DOHH2 (cell line): ENCODE results near the gene MRPL12.

Experiments
- H3F3A ChIP-seq: fragments of 200-600 bp; sonication (generic), shearing (Covaris generic); 2 replicates; pipeline ENCODE4 v1.6.0; 2016; ENCODE audit warnings: antibody characterized with exemption, mild to moderate bottlenecking; ENCODE audit not compliant: control insufficient read depth, insufficient read depth
- H3K27ac ChIP-seq: fragments of 200-600 bp; sonication (generic); 2 replicates; pipeline ENCODE4 v1.5.1; 2014; ENCODE audit warnings: low read depth, mild to moderate bottlenecking, low read length, moderate library complexity
- H3K27me3 ChIP-seq: fragments of 200-600 bp; sonication (generic); 2 replicates; pipeline ENCODE4 v1.6.1; 2014; ENCODE audit warnings: mild to moderate bottlenecking, low read length, mixed read lengths; ENCODE audit not compliant: control insufficient read depth
- H3K36me3 ChIP-seq: fragments of 200-600 bp; sonication (generic); 2 replicates; pipeline ENCODE4 v1.6.1; 2014; ENCODE audit warnings: mild to moderate bottlenecking, low read length, moderate library complexity, mixed read lengths; ENCODE audit not compliant: control insufficient read depth
- H3K4me1 ChIP-seq: fragments of 200-600 bp; sonication (generic); 2 replicates; pipeline ENCODE4 v1.6.1; 2014; ENCODE audit warnings: mild to moderate bottlenecking, low read length, mixed read lengths; ENCODE audit not compliant: control insufficient read depth
- H3K4me2 ChIP-seq: fragments of 200-600 bp; sonication (generic); 2 replicates; pipeline ENCODE4 v1.6.0; 2014; ENCODE audit warnings: mild to moderate bottlenecking, low read length, moderate library complexity
- H3K4me3 ChIP-seq: fragments of 200-600 bp; sonication (generic); 2 replicates; pipeline ENCODE4 v1.5.1; 2014; ENCODE audit warnings: mild to moderate bottlenecking, low read length, mixed read lengths
- H3K79me2 ChIP-seq: fragments of 200-600 bp; sonication (generic); 2 replicates; pipeline ENCODE4 v1.6.1; 2014; ENCODE audit warnings: mild to moderate bottlenecking, low read length, mixed read lengths; ENCODE audit not compliant: control insufficient read depth
- H3K9me2 ChIP-seq: fragments of 200-600 bp; sonication (generic); replicated peaks from 2 replicates; pipeline ENCODE4 v1.6.1; 2014; ENCODE audit warnings: mild to moderate bottlenecking, low read length, mixed read lengths; ENCODE audit not compliant: control insufficient read depth
- H3K9me3 ChIP-seq: fragments of 200-600 bp; sonication (generic); 2 replicates; pipeline ENCODE4 v1.6.1; 2014; ENCODE audit warnings: antibody characterized with exemption, low read length, mixed read lengths; ENCODE audit not compliant: control insufficient read depth, insufficient read depth
- H4K20me1 ChIP-seq: fragments of 200-600 bp; sonication (generic); 2 replicates; pipeline ENCODE4 v1.6.0; 2014; ENCODE audit warnings: low read depth, mild to moderate bottlenecking, antibody characterized with exemption, low read length, moderate library complexity; ENCODE audit not compliant: control insufficient read depth, insufficient read depth
- CTCF ChIP-seq: fragments of 200-600 bp; sonication (generic); IDR thresholded peaks from one replicate; pipeline ENCODE4 v1.5.1; 2014; ENCODE audit warnings: antibody characterized with exemption, mild to moderate bottlenecking, low read depth, low read length; ENCODE audit not compliant: poor library complexity, severe bottlenecking
- EZH2phosphoT487 ChIP-seq: fragments of 200-600 bp; sonication (generic); IDR thresholded peaks from 2 replicates; pipeline ENCODE4 v1.6.1; 2017; ENCODE audit warnings: borderline replicate concordance, mild to moderate bottlenecking, antibody characterized with exemption, low read length, moderate library complexity, mixed read lengths

The MRPL12 gene

GRCh38 chr17:81722184-81723120, 19.3 kb downstream of the MRPL12 start:
- Histone ChIP-seq H4K20me1 (no peaks in the 10 kb centered on the region), H3K79me2 (no peaks in the 10 kb centered on the region), H3K9me2 (no peaks in the 10 kb centered on the region), H3K4me1 (no peaks in the 10 kb centered on the region), H3K4me2 (no peak overlapping the region), H3K27ac (no peak overlapping the region), H3K27me3 (peaks cover 7% of the 10 kb centered on the region; the same call in 1 of the 2 replicates), H3K4me3 (no peak overlapping the region), H3K9me3 (no peaks in the 10 kb centered on the region), H3F3A (no peaks in the 10 kb centered on the region), H3K36me3 (peaks cover 13% of the 10 kb centered on the region; the same call in 1 of the 2 replicates)
- TF ChIP-seq EZH2phosphoT487 (no peak), CTCF (no peak)

- Histone ChIP-seq H3K27ac (no peak overlapping the region), H3K79me2 (no peaks in the 10 kb centered on the region), H3K27me3 (peaks cover 7% of the 10 kb centered on the region; the same call in 1 of the 2 replicates), H3K4me1 (no peaks in the 10 kb centered on the region), H3F3A (no peaks in the 10 kb centered on the region), H3K4me2 (no peak overlapping the region), H4K20me1 (no peaks in the 10 kb centered on the region), H3K36me3 (peaks cover 10% of the 10 kb centered on the region; the same call in 1 of the 2 replicates), H3K4me3 (no peak overlapping the region), H3K9me3 (no peaks in the 10 kb centered on the region), H3K9me2 (no peaks in the 10 kb centered on the region)
- no peak for TF ChIP-seq CTCF
- no peak for TF ChIP-seq EZH2phosphoT487
These were observed 20.6 kb downstream of the MRPL12 start for GRCh38 chr17:81723651-81724209.

- Histone ChIP-seq H3K27ac (no peak overlapping the region), H3K9me3 (no peaks in the 10 kb centered on the region), H3K9me2 (no peaks in the 10 kb centered on the region), H3K4me3 (no peak overlapping the region), H4K20me1 (no peaks in the 10 kb centered on the region), H3K4me1 (no peaks in the 10 kb centered on the region), H3K27me3 (peaks cover 7% of the 10 kb centered on the region; the same call in 1 of the 2 replicates), H3K36me3 (0 out of 2 replicates have a peak, but pooled peaks cover under 1% of the 10 kb centered on the region), H3K79me2 (no peaks in the 10 kb centered on the region), H3K4me2 (no peak overlapping the region), H3F3A (no peaks in the 10 kb centered on the region)
- TF ChIP-seq EZH2phosphoT487 (no peak), CTCF (no peak)
These were observed 22.3 kb downstream of the MRPL12 start for GRCh38 chr17:81725439-81725838.
